ENCODE measurements around the gene GALNT7. TPM values are rescaled to one million over a fixed set of nuclear protein-coding genes. Genes with fewer than 3 reads are reported as not detected.

The GALNT7 gene
- polyA plus RNA-seq, 1 donor from 2014 or later = 15.0 TPM

DNA sequence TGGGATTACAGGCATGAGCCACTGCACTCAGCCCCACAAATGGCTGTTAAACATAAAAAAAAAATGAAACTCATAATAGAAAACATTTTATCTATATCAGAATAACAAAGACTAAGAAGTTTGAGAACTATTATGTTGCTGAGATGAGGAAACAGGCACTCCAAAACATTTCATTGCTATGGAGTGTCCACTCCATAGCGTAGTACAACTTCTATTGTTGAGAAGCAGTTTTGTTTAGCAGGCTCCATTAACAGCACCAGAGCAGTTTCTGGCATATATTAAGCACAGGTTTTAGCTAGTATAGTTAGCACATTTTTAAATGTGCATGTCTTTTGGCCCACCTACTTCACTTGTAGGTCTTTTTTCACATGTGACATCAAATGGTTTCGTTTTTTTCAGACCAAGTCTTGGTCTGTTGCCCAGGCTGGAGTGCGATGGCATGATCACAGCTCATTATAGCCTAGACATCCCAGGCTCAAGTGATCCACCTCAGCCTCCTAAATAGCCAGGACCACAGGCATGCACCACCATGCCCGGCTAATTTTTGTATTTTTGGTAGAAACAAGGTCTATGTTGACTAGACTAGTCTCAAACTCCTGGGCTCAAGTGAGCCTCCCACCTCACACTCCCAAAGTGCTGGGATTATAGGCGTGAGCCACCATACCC, 159.8 kb downstream of the GALNT7 start:
- peaks cover 31% of the 10 kb centered on the region for H3K79me2 ChIP-seq (replicated peaks; ENCODE audit: insufficient read depth, low read length)
- H3K27ac ChIP-seq (ENCODE audit: low read length) = no peak overlapping the region
- H3K9me2 ChIP-seq (ENCODE audit: insufficient read depth, low read length) = no peaks in the 10 kb centered on the region
- peaks cover 6% of the 10 kb centered on the region for H3K36me3 ChIP-seq (ENCODE audit: insufficient read depth, low read length)
- no peak overlapping the region for H3K4me2 ChIP-seq (ENCODE audit: low read length)
- H3F3A ChIP-seq (ENCODE audit: insufficient read depth, low read length, poor library complexity, severe bottlenecking) = no peaks in the 10 kb centered on the region
- no peaks in the 10 kb centered on the region for H4K20me1 ChIP-seq (ENCODE audit: insufficient read depth)
- H3K9ac ChIP-seq (ENCODE audit: low read length) = no peak overlapping the region
- TF ChIP-seq EZH2 (IDR thresholded peaks at IDR 0.05; ENCODE audit: borderline replicate concordance, insufficient read depth, low read length, poor library complexity, severe bottlenecking) (no peak), POLR2AphosphoS5 (IDR thresholded peaks at IDR 0.05) (no peak)
- H3K27me3 ChIP-seq (ENCODE audit: insufficient read depth, low read depth, low read length) = no peaks in the 10 kb centered on the region
- no peak overlapping the region for H2AFZ ChIP-seq (ENCODE audit: low read depth, low read length)
- H3K9me3 ChIP-seq (ENCODE audit: low read length) = no peaks in the 10 kb centered on the region
- no peak overlapping the region for H3K4me3 ChIP-seq (ENCODE audit: low read length)

DNA sequence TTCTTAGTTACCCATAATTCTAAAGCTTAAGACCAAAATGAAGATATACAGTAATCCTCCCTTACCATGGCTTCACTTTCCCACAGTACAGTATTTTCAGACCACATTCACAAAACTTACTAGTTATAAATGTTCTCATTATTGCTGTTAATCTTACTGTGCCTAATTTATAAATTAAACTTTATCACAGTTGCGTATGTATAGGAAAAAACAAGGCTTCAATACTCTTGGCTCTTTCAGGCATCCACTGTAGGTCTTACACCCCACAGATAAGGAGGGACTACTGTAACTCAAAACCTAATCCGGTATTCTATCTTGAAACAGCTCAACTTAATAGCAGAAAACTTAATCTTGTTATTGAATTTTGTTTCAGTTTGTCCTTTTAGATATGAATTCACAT, 162.0 kb downstream of the GALNT7 start:
- Histone ChIP-seq H4K20me1 (ENCODE audit: insufficient read depth) (no peaks in the 10 kb centered on the region), H3K4me3 (ENCODE audit: low read length) (no peak overlapping the region), H3K36me3 (ENCODE audit: insufficient read depth, low read length) (peaks cover 6% of the 10 kb centered on the region), H3K9me2 (ENCODE audit: insufficient read depth, low read length) (no peaks in the 10 kb centered on the region), H3K9me3 (ENCODE audit: low read length) (no peaks in the 10 kb centered on the region), H3K4me2 (ENCODE audit: low read length) (no peak overlapping the region), H3K27me3 (ENCODE audit: insufficient read depth, low read depth, low read length) (no peaks in the 10 kb centered on the region), H3F3A (ENCODE audit: insufficient read depth, low read length, poor library complexity, severe bottlenecking) (peaks cover 8% of the 10 kb centered on the region), H3K79me2 (replicated peaks; ENCODE audit: insufficient read depth, low read length) (peaks cover 31% of the 10 kb centered on the region), H3K9ac (ENCODE audit: low read length) (no peak overlapping the region), H3K27ac (ENCODE audit: low read length) (no peak overlapping the region), H2AFZ (ENCODE audit: low read depth, low read length) (no peak overlapping the region)
- no peak for TF ChIP-seq POLR2AphosphoS5 (IDR thresholded peaks at IDR 0.05)
- TF ChIP-seq RAD21 (conservative IDR thresholded peaks at IDR 0.05) = no peak
- no peak for TF ChIP-seq MXI1 (conservative IDR thresholded peaks at IDR 0.05; ENCODE audit: poor library complexity, severe bottlenecking)
- TF ChIP-seq EZH2 (IDR thresholded peaks at IDR 0.05; ENCODE audit: borderline replicate concordance, insufficient read depth, low read length, poor library complexity, severe bottlenecking) = no peak
- TF ChIP-seq, protein P1, sequence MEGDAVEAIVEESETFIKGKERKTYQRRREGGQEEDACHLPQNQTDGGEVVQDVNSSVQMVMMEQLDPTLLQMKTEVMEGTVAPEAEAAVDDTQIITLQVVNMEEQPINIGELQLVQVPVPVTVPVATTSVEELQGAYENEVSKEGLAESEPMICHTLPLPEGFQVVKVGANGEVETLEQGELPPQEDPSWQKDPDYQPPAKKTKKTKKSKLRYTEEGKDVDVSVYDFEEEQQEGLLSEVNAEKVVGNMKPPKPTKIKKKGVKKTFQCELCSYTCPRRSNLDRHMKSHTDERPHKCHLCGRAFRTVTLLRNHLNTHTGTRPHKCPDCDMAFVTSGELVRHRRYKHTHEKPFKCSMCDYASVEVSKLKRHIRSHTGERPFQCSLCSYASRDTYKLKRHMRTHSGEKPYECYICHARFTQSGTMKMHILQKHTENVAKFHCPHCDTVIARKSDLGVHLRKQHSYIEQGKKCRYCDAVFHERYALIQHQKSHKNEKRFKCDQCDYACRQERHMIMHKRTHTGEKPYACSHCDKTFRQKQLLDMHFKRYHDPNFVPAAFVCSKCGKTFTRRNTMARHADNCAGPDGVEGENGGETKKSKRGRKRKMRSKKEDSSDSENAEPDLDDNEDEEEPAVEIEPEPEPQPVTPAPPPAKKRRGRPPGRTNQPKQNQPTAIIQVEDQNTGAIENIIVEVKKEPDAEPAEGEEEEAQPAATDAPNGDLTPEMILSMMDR (IDR thresholded peaks at IDR 0.05; ENCODE audit: poor library complexity, severe bottlenecking) = no peak
- TF ChIP-seq, protein P2, sequence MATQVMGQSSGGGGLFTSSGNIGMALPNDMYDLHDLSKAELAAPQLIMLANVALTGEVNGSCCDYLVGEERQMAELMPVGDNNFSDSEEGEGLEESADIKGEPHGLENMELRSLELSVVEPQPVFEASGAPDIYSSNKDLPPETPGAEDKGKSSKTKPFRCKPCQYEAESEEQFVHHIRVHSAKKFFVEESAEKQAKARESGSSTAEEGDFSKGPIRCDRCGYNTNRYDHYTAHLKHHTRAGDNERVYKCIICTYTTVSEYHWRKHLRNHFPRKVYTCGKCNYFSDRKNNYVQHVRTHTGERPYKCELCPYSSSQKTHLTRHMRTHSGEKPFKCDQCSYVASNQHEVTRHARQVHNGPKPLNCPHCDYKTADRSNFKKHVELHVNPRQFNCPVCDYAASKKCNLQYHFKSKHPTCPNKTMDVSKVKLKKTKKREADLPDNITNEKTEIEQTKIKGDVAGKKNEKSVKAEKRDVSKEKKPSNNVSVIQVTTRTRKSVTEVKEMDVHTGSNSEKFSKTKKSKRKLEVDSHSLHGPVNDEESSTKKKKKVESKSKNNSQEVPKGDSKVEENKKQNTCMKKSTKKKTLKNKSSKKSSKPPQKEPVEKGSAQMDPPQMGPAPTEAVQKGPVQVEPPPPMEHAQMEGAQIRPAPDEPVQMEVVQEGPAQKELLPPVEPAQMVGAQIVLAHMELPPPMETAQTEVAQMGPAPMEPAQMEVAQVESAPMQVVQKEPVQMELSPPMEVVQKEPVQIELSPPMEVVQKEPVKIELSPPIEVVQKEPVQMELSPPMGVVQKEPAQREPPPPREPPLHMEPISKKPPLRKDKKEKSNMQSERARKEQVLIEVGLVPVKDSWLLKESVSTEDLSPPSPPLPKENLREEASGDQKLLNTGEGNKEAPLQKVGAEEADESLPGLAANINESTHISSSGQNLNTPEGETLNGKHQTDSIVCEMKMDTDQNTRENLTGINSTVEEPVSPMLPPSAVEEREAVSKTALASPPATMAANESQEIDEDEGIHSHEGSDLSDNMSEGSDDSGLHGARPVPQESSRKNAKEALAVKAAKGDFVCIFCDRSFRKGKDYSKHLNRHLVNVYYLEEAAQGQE (IDR thresholded peaks at IDR 0.05; ENCODE audit: borderline replicate concordance) = no peak
- no peak for TF ChIP-seq TAF1 (IDR thresholded peaks at IDR 0.05; ENCODE audit: low read depth)
- no peak for TF ChIP-seq EP300 (conservative IDR thresholded peaks at IDR 0.05; ENCODE audit: poor library complexity, severe bottlenecking)
- TF ChIP-seq SMC3 (conservative IDR thresholded peaks at IDR 0.05; ENCODE audit: poor library complexity) = no peak

Data from neural cell (in vitro differentiated cells).